ENCODE results near the gene ITGB8.

- TF ChIP-seq GABPA (IDR thresholded peaks at IDR 0.05; ENCODE audit: low read depth), result no peak
- no peak for TF ChIP-seq REST (IDR thresholded peaks at IDR 0.05; ENCODE audit: insufficient replicate concordance, low read depth)
- TF ChIP-seq CTCF (IDR thresholded peaks at IDR 0.05; ENCODE audit: insufficient read depth, low read length), result no peak
These were observed 43.7 kb downstream of the ITGB8 start for GRCh38 chr7:20374399-20374798.
